ENCODE data around the gene TAF8.

DNA sequence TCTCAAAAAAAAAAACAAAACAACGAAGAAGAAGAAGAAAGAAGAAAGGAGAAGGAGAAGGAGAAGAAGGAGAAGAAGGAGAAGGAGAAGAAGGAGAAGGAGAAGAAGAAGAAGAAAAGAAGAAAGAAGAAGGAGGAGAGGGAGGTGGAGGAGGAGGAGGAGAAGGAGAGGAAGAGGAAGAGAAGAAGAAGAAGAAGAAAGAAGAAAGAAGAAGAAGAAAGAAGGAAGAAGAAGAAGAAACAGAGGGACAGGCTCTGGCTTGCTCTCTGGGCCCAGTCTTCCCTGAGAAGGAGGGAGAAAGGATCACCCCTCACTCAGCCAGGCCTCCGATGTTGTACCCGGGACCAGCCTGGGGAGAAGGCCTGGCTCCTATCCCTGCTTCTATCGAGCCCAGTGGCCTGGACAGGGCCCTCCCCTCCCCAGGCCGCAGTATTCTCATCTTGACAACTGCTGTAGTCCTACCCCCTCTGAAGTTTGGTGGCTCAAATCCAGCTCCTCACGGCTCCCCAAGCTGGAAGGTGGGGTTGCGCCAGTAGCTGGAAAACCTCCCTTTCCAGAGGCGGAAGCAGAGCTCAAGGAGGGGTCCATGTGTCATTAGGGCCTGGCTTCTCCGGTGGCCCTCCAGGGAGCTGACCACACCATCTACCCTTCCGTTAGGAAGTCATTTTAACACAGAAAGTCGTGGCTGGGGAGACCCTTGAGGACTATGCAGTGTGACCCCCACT is 73.2 kb downstream of the TAF8 start:
- no peak for TF ChIP-seq FOXM1 (IDR thresholded peaks at IDR 0.05; ENCODE audit: borderline replicate concordance)
- no peak for TF ChIP-seq SUZ12 (IDR thresholded peaks at IDR 0.05)
- no peak for TF ChIP-seq FOXK2 (IDR thresholded peaks at IDR 0.05)
- no peak for TF ChIP-seq ZNF384 (IDR thresholded peaks at IDR 0.05)
